Stimulated activated CD4-positive, alpha-beta T cell treated with anti-CD3 and anti-CD28 coated beads, TNF-alpha, amount 100 ng/mL, for 48 hours (primary cell): ENCODE results near the gene CHD9NB.
"Not testable (repeated sequence)": the region's sequence is repeated elsewhere in the genome, so short reads cannot be mapped to it uniquely, and the experiment has no call there.

Experiments
- DNase-seq, 3 donors: peaks; one replicate each; pipeline ENCODE4 v3.0.0-alpha.2; 2020; ENCODE audit warnings: low read depth in 3 of 3

Gene CHD9NB

GRCh38 chr16:53057658-53058057 is 5.0 kb upstream of the CHD9NB start:
- no peak for DNase-seq

- no peak for DNase-seq
Observed at GRCh38 chr16:53056392-53056881, 3.7 kb upstream of the CHD9NB start.

GRCh38 chr16:53055541-53056391 is 3.1 kb upstream of the CHD9NB start:
- DNase-seq = no peak

GRCh38 chr16:53054670-53055485 is 2.2 kb upstream of the CHD9NB start, which contains the start of gene CHD9:
TSS of gene CHD9 (plus strand) at chr16:53054991. CDS start at chr16:53156090, 101,099 bp downstream.
- peak; percentile 50 to 66 (median 58) for DNase-seq

GRCh38 chr16:53053967-53054669 is 1.4 kb upstream of the CHD9NB start:
- DNase-seq = peak in 1 of 3 donors; percentile 19

GRCh38 chr16:53051255-53051654 is 1.4 kb downstream of the CHD9NB start:
- DNase-seq = not testable (repeated sequence)

- no peak for DNase-seq
Observed at GRCh38 chr16:53048139-53048915, 4.4 kb downstream of the CHD9NB start.

GRCh38 chr16:53047515-53047914 is 5.2 kb downstream of the CHD9NB start:
- DNase-seq = not testable (repeated sequence)

- DNase-seq = no peak
Observed at GRCh38 chr16:53045341-53046220, 7.1 kb downstream of the CHD9NB start.

GRCh38 chr16:53043986-53044601 is 8.6 kb downstream of the CHD9NB start:
- no peak for DNase-seq

- DNase-seq = no peak
Observed at GRCh38 chr16:53043428-53043831, 9.3 kb downstream of the CHD9NB start.

- DNase-seq = no peak
Observed at GRCh38 chr16:53042235-53042701, 10.4 kb downstream of the CHD9NB start.

GRCh38 chr16:53041320-53042051 is 11.2 kb downstream of the CHD9NB start:
- no peak for DNase-seq

- no peak for DNase-seq
Observed at GRCh38 chr16:53040788-53041187, 11.9 kb downstream of the CHD9NB start.

- DNase-seq = not testable (repeated sequence)
Observed at GRCh38 chr16:53036711-53037110, 16.0 kb downstream of the CHD9NB start.

- no peak for DNase-seq
Observed at GRCh38 chr16:53036066-53036465, 16.6 kb downstream of the CHD9NB start.

GRCh38 chr16:53035176-53035942 is 17.3 kb downstream of the CHD9NB start:
- DNase-seq = no peak

- no peak for DNase-seq
Observed at GRCh38 chr16:53034306-53034705, 18.4 kb downstream of the CHD9NB start.
